PC-9 (cell line): ENCODE measurements around the gene LNX2. TPM values are rescaled to one million over a fixed set of nuclear protein-coding genes. Genes with fewer than 3 reads are reported as not detected.
A peak's percentile ranks its signal among the peaks of the same experiment; 100 is the strongest.

Experiments used
- Bru-seq: library from RNA; stranded (reverse); fragments of 400-500 nt; gene quantifications from one replicate; lab custom pipeline; 2021; lab: Mats Ljungman, UMichigan
- BruChase-seq, 2 experiments: library from RNA; stranded (reverse); fragments of 400-500 nt; gene quantifications; one replicate each; lab custom pipeline; 2021; lab: Mats Ljungman, UMichigan
- BruUV-seq: library from RNA; stranded (reverse); fragments of 400-500 nt; replicated peaks from 2 replicates; lab custom pipeline; 2021; lab: Mats Ljungman, UMichigan
- CTCF ChIA-PET: fragments of 300-600 bp; sonication (Branson Sonifier 250); formaldehyde crosslinking; loops from one replicate; lab custom pipeline; 2022; ENCODE audit warnings: antibody characterized with exemption; lab: Charles Lee
- POLR2A ChIA-PET: fragments of 300-600 bp; sonication (Branson Sonifier 250); formaldehyde crosslinking; loops from one replicate; lab custom pipeline; 2022; ENCODE audit warnings: antibody characterized with exemption; ENCODE audit not compliant: unreplicated experiment; lab: Charles Lee
- DNase-seq, 2 experiments: peaks; one replicate each; pipeline versions ENCODE4 v3.0.0 to v3.0.0-alpha.2; 2015 to 2022; ENCODE audit warnings: mixed read lengths in 1 of 2
- H2AFZ ChIP-seq: fragments of 200-600 bp; sonication (generic); 2 replicates; pipeline ENCODE4 v1.8.1; 2017; ENCODE audit warnings: antibody characterized with exemption
- H3F3A ChIP-seq: fragments of 200-600 bp; sonication (generic); 2 replicates; pipeline ENCODE4 v1.8.1; 2017; ENCODE audit warnings: antibody characterized with exemption, mild to moderate bottlenecking, low read depth; ENCODE audit not compliant: insufficient read depth
- H3K27ac ChIP-seq: fragments of 200-600 bp; sonication (generic); 2 replicates; pipeline ENCODE4 v1.6.1; 2016; ENCODE audit warnings: mixed run types
- H3K27me3 ChIP-seq: fragments of 200-600 bp; sonication (generic); 2 replicates; pipeline ENCODE4 v1.6.1; 2016; ENCODE audit warnings: low read depth, mixed run types; ENCODE audit not compliant: insufficient read depth
- H3K36me3 ChIP-seq: fragments of 200-600 bp; sonication (generic); 2 replicates; pipeline ENCODE4 v1.6.1; 2016; ENCODE audit warnings: low read depth, mixed run types
- H3K4me1 ChIP-seq: fragments of 200-600 bp; sonication (generic); replicated peaks from 2 replicates; pipeline ENCODE4 v1.6.1; 2016; ENCODE audit warnings: mixed run types; ENCODE audit not compliant: insufficient read depth
- H3K4me2 ChIP-seq: fragments of 200-600 bp; sonication (generic); 2 replicates; pipeline ENCODE4 v1.6.1; 2017; ENCODE audit warnings: mixed run types
- H3K4me3 ChIP-seq: fragments of 200-600 bp; sonication (generic); 2 replicates; pipeline ENCODE4 v1.6.1; 2016; ENCODE audit warnings: mixed run types
- H3K79me2 ChIP-seq: fragments of 200-600 bp; sonication (generic); 2 replicates; pipeline ENCODE4 v1.6.1; 2017; ENCODE audit warnings: low read depth, mixed run types
- H3K9me2 ChIP-seq: fragments of 200-600 bp; sonication (generic); 2 replicates; pipeline ENCODE4 v1.8.1; 2017; ENCODE audit warnings: mild to moderate bottlenecking; ENCODE audit not compliant: insufficient read depth
- H3K9me3 ChIP-seq: fragments of 200-600 bp; sonication (generic); 2 replicates; pipeline ENCODE4 v1.8.1; 2016; ENCODE audit warnings: low read depth; ENCODE audit not compliant: insufficient read depth
- H4K20me1 ChIP-seq: fragments of 200-600 bp; sonication (generic); 2 replicates; pipeline ENCODE4 v1.8.1; 2017; ENCODE audit not compliant: insufficient read depth
- EZH2 ChIP-seq: fragments of 200-600 bp; sonication (generic); IDR thresholded peaks from 2 replicates; pipeline ENCODE4 v1.8.0; 2017; ENCODE audit warnings: antibody characterized with exemption, low read depth
- intact Hi-C: fragments of 100-400 bp; cut with micrococcal nuclease; formaldehyde crosslinking; loops from one replicate; pipeline ENCODE4 v1.10.0; 2022; ENCODE audit not compliant: unreplicated experiment
- long read RNA-seq: library from polyadenylated mRNA; stranded (forward); transcript quantifications from one replicate; pipeline ENCODE4 v2.0.0, GENCODE V29; 2022
- total RNA-seq: library from RNA; stranded (reverse); gene quantifications from 2 replicates; pipeline ENCODE4 v1.2.3, GENCODE V29; 2021
- TF ChIP-seq, protein P1 (sequence below): fragments of 200-600 bp; sonication (generic); conservative IDR thresholded peaks from 2 replicates; pipeline ENCODE4 v1.6.1; 2017; ENCODE audit warnings: mixed run types, antibody characterized with exemption, mild to moderate bottlenecking, moderate library complexity

LNX2 gene
- total RNA-seq (7.0 and 7.1 TPM in 2 replicates), Bru-seq, nascent RNA (percentile 75 among the genes with signal in this experiment), BruChase-seq, experiment 1, labeled RNA remaining after a 2-hour chase (percentile 74 among the genes with signal in this experiment), BruChase-seq, experiment 2, labeled RNA remaining after a 6-hour chase (percentile 59 among the genes with signal in this experiment)
- long read RNA-seq, full-length matches to known transcripts: 4 of 7 reads
- long read RNA-seq, partial matches to known transcripts: 1 of 7 reads
- long read RNA-seq, other reads (novel, unspliced or antisense): 2 of 7 reads

DNA sequence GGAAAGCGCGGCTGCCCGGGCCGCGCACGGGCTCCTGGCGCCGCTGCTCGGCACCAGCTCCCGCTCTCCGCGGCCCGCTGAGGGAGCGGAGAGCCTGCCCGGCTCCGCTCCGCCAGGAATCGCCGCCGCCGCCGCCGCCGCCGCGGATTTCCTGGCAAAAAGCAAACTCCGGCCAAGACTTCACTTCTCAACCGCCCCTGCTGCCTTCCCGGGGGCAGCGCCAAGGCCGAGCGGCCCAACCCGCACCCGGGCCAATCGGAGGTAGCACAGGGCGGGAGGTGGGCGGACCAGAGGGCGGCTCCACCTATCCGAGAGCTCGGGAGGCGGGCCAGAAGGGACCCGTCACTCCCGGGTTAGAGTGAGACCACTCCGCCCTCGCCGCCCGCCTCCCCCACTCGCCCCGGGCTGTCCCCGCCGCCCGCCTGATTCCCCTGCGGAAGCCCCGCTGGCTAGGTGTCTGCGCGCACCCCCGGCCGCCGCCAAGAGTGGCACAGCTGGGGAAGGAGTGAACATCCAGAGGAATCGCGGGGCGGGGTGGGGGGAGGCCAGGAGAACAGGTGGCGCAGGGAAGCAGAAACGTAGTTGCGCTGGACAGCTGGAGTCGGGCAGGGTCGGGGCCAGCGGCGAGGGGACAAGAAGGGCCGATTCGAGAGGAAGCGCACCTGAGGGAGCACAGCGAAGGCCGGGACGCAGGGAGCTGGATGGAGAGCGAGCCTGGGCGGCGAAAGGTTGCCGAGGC lies at the start of gene LNX2:
LNX2 (minus strand) TSS at position 153 of the 739 bp plus-strand sequence. CDS start 38,826 bp downstream, outside the sequence.
- H3K9me3 ChIP-seq: no peaks in the 10 kb centered on the region
- peak within 1 kb of the TSS; percentile 95 for H3K4me2 ChIP-seq
- H4K20me1 ChIP-seq: peaks cover 11% of the 10 kb centered on the region
- H3K36me3 ChIP-seq: peaks cover 18% of the 10 kb centered on the region; the same call in 1 of the 2 replicates
- peak within 1 kb of the TSS; percentile 98 for H3K27ac ChIP-seq
- H3F3A ChIP-seq: peaks cover 16% of the 10 kb centered on the region
- H3K4me1 ChIP-seq: peaks cover 42% of the 10 kb centered on the region
- POLR2A ChIA-PET: interaction anchor here (0.6 to 1.6 kb wide), 5 partner anchors 21 to 637 kb away, joined by 3 to 9 read pairs (median 5); no protein-coding TSS in a partner anchor
- no peaks in the 10 kb centered on the region for H3K9me2 ChIP-seq
- H3K4me3 ChIP-seq: peak within 1 kb of the TSS; percentile 100
- no TSS peak for BruUV-seq
- peaks cover 81% of the 10 kb centered on the region for H3K79me2 ChIP-seq
- no peaks in the 10 kb centered on the region for H3K27me3 ChIP-seq
- intact Hi-C loops: loop anchor here (1.0 to 2.0 kb wide), 2 partner anchors 20 to 170 kb away; partner anchors contain the start of gene MTIF3
- CTCF ChIA-PET: interaction anchor here (0.9 kb wide), 1 partner anchor 87 kb away, joined by 3 read pairs; no protein-coding TSS in a partner anchor
- peak; percentile 85 to 96 for DNase-seq
- TF ChIP-seq, protein P1, sequence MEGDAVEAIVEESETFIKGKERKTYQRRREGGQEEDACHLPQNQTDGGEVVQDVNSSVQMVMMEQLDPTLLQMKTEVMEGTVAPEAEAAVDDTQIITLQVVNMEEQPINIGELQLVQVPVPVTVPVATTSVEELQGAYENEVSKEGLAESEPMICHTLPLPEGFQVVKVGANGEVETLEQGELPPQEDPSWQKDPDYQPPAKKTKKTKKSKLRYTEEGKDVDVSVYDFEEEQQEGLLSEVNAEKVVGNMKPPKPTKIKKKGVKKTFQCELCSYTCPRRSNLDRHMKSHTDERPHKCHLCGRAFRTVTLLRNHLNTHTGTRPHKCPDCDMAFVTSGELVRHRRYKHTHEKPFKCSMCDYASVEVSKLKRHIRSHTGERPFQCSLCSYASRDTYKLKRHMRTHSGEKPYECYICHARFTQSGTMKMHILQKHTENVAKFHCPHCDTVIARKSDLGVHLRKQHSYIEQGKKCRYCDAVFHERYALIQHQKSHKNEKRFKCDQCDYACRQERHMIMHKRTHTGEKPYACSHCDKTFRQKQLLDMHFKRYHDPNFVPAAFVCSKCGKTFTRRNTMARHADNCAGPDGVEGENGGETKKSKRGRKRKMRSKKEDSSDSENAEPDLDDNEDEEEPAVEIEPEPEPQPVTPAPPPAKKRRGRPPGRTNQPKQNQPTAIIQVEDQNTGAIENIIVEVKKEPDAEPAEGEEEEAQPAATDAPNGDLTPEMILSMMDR: no peak
- TF ChIP-seq EZH2: no peak
- peak within 1 kb of the TSS; percentile 96 for H2AFZ ChIP-seq

DNA sequence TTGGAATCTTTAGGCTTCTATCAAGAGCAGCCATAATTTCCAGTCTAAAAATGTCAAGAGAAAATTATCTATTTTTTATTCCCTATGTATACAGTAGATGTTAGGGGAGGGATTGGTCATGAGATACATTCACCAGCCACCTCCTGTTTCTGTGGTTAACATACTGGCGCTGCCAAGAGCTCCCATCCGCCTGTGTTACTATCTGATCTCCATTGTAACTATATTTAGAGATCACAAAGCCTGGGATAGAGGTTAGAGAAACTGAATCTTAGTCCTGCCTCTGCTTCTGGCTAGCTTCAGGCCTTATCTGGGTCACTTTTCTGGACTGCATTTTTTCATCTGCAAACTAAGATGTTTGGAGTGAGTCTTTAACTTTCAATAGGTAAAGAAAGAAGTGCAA lies 47.6 kb upstream of the LNX2 start:
- Histone ChIP-seq H3K4me2 (no peak overlapping the region), H3K27ac (no peak overlapping the region), H3K9me3 (no peaks in the 10 kb centered on the region), H3K27me3 (no peaks in the 10 kb centered on the region), H4K20me1 (no peaks in the 10 kb centered on the region), H3K4me1 (no peaks in the 10 kb centered on the region), H3K36me3 (no peaks in the 10 kb centered on the region), H3K4me3 (no peak overlapping the region), H3K79me2 (no peaks in the 10 kb centered on the region), H2AFZ (no peak overlapping the region), H3K9me2 (no peaks in the 10 kb centered on the region), H3F3A (no peaks in the 10 kb centered on the region; the same call in none of the 2 replicates)
- POLR2A ChIA-PET: no interaction called here
- CTCF ChIA-PET: interaction anchor here (0.6 kb wide), 1 partner anchor 182 kb away, joined by 3 read pairs; no protein-coding TSS in a partner anchor
- DNase-seq: no peak
- TF ChIP-seq, protein P1: no peak
- no peak for TF ChIP-seq EZH2
- BruUV-seq: no TSS peak
- intact Hi-C loops: no loop called here

DNA sequence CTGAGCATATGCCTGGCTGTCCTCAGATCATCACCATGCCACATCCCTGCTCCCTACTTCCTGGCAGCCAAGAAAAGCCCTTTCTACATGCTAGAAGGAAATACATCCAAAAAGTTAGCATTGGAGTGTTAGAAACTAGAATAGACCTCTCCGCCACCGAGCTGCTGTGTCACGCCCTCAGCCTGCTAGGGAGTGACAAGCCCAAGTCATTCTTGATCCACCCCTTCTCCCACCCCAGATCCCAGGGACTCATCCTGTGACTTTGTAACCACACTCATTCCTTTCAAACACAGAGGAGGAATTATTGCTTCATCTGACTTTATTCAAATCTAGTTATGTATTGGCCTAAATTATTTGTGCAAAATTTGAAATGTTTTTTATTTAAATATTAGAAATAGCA lies 46.6 kb upstream of the LNX2 start:
- ChIA-PET CTCF (no interaction called here), POLR2A (no interaction called here)

More for the DNA sequence above, 46.6 kb upstream of the LNX2 start:
- Histone ChIP-seq H3K27ac (no peak overlapping the region), H3F3A (no peaks in the 10 kb centered on the region; the same call in none of the 2 replicates), H3K4me3 (no peak overlapping the region), H3K4me1 (no peaks in the 10 kb centered on the region), H3K9me3 (no peaks in the 10 kb centered on the region), H3K9me2 (no peaks in the 10 kb centered on the region), H3K36me3 (no peaks in the 10 kb centered on the region), H2AFZ (no peak overlapping the region), H3K4me2 (no peak overlapping the region), H4K20me1 (no peaks in the 10 kb centered on the region), H3K27me3 (no peaks in the 10 kb centered on the region), H3K79me2 (no peaks in the 10 kb centered on the region)
- no peak for TF ChIP-seq EZH2
- TF ChIP-seq, protein P1: no peak
- DNase-seq: no peak
- intact Hi-C loops: no loop called here
- BruUV-seq: TSS peak; percentile 58
